GM19397 (cell line): Measurements from ENCODE around the gene CEP112.
"Not testable (repeated sequence)": the region's sequence is repeated elsewhere in the genome, so short reads cannot be mapped to it uniquely, and the experiment has no call there.

ENCODE experiments used
- ATAC-seq: cut with Tn5 transposase; IDR thresholded peaks from one replicate; pipeline ENCODE4 v1.9.1; 2021; ENCODE audit warnings: mild to moderate bottlenecking, moderate library complexity; ENCODE audit not compliant: unreplicated experiment

The CEP112 gene

GRCh38 chr17:66165537-66166123 is 26.3 kb downstream of the CEP112 start:
- no peak for ATAC-seq

DNA sequence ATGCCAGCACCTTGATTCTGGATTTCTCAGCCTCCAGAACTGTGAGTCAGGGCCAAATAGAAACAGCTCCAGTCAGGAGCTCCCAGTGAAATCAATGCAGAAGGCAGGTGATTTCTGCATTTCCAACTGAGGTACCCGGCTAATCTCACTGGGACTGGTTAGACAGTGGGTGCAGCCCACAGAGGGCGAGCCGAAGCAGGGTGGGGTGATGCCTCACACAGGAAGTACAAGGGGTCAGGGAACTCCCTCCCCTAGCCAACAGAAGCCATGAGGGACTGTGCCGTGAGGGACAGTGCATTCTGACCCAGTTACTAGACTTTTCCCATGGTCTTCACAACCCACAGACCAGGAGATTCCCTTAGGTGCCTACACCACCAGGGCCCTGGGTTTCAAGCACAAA is 36.9 kb downstream of the CEP112 start:
- ATAC-seq, result not testable (repeated sequence)

- ATAC-seq, result no peak
These were observed 39.2 kb downstream of the CEP112 start for GRCh38 chr17:66152756-66153155.

DNA sequence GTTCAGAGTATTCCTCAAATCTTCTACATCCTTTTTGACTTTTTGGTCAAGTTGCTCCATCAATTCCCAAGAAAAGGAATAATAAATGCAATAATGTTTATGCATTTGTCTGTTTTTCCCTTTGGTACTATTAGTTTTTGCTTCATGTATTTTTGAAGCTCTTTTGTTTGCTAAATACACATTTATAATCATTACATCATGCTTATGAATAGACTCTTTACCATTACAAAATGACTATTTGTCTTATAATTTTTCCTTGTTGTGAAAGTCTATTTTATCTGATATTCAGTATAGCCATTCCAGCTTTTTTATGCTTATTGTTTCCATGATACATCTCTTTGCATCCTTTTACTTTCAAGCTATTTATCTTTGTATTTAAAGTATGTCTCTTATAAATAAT is 41.2 kb downstream of the CEP112 start:
- no peak for ATAC-seq

DNA sequence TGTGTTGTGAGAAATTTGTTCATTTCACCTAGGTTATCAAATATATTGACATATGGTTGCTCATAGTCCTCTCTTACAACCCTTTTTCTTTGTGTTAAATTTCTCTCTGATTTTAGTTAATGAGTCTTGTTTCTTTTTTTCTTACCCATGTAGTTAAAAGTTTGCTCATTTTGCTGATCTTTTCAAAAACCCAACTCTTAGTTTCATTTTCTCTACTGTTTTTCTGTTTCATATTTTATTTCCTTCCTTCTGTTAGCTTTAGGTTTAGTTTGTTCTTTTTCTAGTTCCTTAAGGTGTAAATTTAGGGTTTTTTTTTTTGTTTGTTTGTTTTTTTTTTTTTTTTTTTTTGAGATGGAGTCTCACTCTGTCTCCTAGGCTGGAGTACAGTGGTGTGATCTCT is 42.4 kb downstream of the CEP112 start:
- no peak for ATAC-seq

- ATAC-seq, result no peak
These were observed 45.5 kb downstream of the CEP112 start for GRCh38 chr17:66146394-66146793.

- ATAC-seq, result no peak
These were observed 48.2 kb downstream of the CEP112 start for GRCh38 chr17:66143657-66144282.

- ATAC-seq, result no peak
These were observed 49.5 kb downstream of the CEP112 start for GRCh38 chr17:66142428-66142827.

DNA sequence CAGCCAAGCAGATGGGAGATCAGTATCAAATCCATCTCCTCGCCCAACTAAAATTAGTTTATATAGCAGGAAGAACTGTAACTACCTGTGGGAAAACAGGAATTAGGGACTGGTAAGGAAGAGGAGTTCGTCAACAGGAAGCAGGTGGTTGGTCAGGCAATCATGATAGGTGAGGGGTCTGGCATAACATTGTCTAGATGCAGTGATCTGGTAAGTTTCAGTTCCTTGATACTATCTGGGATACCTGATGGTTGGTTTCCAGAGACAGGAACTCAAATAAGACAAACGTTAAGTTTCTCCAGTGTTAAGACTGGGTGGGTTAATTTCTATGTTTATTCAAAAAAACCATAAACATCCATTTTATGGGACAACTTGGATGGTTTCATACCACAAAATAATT is 53.8 kb downstream of the CEP112 start:
- ATAC-seq, result no peak

- ATAC-seq, result no peak
These were observed 56.0 kb downstream of the CEP112 start for GRCh38 chr17:66135896-66136295.

DNA sequence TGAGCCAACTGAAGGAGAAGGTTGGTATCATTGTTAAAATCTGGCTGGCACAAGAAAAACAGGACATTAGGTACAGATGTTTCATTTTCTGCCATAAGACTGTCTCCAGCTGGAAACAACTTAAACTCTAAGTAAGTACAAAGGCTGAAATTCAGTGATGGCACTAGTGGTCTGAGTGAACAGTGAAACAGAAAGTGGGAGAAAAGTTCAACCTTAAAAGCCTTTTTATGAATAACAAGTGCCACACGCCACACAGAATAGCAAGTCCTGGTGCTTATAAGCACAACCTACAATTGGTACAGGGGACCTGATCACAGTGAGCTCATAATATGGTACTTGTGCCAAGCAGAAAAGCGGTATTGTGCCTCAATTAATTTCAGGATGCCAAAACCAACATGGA is 56.7 kb downstream of the CEP112 start:
- no peak for ATAC-seq

GRCh38 chr17:66129759-66130158 is 62.2 kb downstream of the CEP112 start:
- ATAC-seq, result no peak

DNA sequence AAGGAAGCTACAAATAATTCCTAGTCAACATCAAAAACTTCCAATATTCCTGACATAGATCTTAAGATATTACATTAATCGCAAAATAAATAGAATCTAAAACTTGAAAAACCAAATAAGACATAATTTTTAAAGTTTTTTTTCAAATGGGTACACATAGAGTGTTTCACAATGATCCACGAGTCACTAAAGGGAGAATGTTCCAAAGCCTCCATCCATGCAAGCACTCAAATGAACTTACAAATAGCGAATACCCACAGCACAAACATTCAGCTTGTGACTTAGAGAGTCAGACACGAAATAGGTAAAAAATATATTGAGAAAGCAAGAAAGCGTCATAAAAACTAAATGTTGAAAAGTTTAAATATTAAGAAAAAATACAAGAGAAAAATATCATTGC is 65.7 kb downstream of the CEP112 start:
- ATAC-seq, result no peak

DNA sequence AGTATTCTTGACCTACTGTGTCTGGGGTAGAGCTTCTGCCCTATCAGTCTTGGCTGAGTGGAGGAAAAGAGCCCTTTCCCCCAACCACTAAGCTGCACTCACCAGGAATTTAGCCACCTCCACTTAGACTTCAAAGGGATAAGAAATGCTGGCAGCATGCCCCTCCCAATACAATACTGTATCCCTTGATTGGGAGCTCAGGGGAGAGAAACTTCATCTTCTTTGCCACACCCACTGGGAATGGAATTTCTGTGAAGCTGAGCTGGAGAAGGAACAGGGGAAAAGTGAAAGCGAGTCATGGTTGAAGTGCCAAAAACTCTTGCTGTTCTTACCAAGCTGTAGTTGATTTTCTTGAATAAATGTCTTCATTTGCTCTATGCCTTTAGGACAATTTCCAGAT is 68.8 kb downstream of the CEP112 start:
- no peak for ATAC-seq

- no peak for ATAC-seq
These were observed 76.7 kb downstream of the CEP112 start for GRCh38 chr17:66115246-66115645.

GRCh38 chr17:66114609-66115008 is 77.3 kb downstream of the CEP112 start:
- ATAC-seq, result no peak

DNA sequence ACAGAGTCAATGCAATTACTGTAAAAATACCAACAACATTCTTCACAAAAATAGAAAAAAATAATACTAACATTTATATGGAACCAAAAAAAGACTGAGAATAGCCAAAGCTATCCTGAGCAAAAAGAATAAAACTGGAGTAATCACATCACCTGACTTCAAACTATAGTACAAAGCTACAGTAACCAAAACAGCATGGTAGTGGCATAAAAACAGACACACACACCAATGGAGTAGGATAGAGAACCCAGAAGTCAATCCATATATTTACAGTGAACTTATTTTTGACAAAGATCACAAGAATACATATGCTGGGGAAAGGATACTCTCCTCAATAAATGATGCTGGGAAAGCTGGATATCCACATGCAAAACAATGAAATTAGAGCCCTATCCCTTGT is 84.2 kb downstream of the CEP112 start:
- no peak for ATAC-seq

DNA sequence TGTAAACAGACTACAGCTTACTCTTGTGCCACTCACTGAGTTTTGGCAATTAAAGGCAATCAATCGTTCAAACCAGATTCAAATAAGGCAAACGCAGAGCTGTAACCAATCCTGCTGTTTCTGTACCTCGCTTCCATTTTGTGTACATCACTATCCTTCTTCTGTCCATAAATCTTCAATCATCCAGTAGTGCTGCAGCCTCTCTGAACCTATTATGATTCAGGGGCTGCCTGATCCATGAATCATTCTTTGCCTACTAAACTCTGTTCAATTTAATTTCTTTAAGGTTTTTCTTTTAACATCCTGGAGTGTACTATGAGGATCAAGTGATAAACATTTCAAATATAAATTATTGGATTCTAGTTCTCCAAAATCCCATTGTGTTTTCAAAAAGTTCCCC is 93.9 kb downstream of the CEP112 start:
- ATAC-seq, result no peak

- no peak for ATAC-seq
These were observed 97.2 kb downstream of the CEP112 start for GRCh38 chr17:66094727-66095126.

DNA sequence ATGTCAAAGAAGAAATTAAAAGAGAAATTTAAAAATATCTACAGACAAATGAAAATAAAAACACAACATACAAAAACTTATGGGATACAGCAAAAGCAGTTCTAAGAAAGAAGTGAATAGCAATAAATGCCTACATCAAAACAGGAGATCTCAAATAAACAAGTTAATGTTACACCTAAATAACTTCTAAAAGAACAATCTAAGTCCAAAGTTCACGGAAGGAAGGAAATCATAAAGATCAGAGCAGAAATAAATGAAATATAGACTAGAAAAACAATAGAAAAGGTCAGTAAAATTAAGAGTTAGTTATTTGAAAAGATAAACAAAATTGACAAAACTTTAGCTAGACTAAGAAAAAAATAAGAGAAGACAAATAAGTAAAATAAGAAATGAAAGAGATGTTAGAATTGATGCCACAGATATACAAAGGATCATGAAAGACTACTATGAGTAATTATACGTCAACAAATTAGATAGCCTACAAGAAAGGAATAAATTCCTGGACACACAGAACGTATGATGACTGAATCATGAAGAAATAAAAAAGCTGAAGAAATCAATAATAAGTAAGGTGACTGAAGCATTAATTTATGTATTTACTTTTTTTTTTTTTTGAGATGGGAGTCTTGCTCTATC is 100.4 kb downstream of the CEP112 start:
- ATAC-seq, result no peak

DNA sequence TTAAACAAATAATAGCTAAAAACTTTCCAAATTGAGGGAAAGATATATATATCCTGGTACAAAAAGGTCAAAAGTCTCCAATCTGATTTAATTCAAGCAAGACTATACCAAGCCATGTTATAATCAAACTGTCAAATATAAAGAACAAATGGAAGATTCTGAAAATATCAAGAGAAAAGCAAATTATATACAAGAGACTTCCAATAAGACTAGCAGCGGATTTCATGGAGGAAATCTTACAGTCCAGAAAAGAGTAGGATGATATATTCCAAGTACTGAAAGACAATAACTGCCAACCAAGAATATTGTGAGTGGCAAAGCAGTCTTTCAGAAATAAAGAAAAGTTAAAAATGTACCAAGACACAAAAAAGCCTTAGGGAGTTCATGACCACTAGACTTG is 102.2 kb downstream of the CEP112 start:
- no peak for ATAC-seq

DNA sequence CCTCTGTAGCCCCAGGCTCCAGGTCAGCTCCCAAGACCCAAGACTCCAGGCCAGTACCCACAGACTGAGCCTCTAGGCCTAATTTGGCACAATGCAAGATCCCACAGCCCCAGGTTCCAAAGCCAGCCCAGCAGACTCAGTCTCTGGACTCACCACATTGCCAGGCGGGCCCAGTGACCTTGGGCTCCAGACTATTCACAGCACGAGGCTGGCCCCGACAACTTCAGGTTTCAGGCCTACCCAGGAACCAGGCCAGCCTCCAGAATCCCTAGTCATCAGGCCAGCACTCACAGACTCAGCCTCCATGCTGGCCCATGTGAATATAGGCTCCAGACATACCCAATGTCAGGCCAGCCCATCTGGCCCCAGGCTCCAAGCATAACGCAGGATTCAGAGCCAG is 103.8 kb downstream of the CEP112 start:
- no peak for ATAC-seq

GRCh38 chr17:66087073-66087472 is 104.9 kb downstream of the CEP112 start:
- no peak for ATAC-seq
